Measurements from ENCODE around the gene BMPR1A. TPM values are rescaled to one million over a fixed set of nuclear protein-coding genes. Genes with fewer than 3 reads are reported as not detected.

Gene BMPR1A
- total RNA-seq, 2 donors from 2014 or later, result 53.9 to 58.1 TPM

DNA sequence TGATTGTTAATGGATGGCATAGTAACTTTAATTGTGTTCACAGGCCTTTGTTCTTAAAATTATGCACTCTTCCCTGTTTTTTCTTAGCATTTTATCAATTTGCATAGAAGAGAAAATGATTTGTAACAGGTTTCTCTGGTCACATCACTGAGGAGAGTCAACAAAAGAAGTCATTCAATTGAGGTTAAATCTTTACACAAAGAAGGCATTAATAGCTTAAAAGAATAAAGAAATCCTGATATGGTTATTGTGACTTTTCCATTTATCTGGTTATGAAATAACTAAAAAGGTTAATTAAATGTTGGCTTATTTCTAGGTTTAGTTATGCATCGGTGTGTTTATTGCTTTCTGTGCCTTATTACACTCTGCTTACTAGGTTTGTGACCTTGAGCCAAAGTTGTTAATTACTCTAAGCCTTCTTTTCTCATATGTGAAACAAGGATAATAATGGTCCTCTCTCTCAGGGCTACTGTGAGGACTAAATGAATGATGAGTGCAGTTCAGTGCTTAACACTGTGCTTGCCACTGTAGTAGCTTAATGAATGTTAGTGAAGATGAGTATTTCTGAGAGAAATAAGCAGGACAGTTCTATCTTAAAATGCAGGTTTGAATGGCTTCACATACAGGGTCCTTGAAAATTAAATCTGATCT, 12.1 kb downstream of the BMPR1A start:
- no peaks in the 10 kb centered on the region for H3K9me3 ChIP-seq
- WGBS, result 31% methylated on average over 1 of the region's 1 CpG
- no peaks in the 10 kb centered on the region for H3K36me3 ChIP-seq
- H3K4me3 ChIP-seq, result no peak overlapping the region
- no peak overlapping the region for H3K27ac ChIP-seq
- no peak for DNase-seq (ENCODE audit: low spot score)
- no peak for TF ChIP-seq POLR2AphosphoS5 (IDR thresholded peaks at IDR 0.05)
- TF ChIP-seq, protein P1, sequence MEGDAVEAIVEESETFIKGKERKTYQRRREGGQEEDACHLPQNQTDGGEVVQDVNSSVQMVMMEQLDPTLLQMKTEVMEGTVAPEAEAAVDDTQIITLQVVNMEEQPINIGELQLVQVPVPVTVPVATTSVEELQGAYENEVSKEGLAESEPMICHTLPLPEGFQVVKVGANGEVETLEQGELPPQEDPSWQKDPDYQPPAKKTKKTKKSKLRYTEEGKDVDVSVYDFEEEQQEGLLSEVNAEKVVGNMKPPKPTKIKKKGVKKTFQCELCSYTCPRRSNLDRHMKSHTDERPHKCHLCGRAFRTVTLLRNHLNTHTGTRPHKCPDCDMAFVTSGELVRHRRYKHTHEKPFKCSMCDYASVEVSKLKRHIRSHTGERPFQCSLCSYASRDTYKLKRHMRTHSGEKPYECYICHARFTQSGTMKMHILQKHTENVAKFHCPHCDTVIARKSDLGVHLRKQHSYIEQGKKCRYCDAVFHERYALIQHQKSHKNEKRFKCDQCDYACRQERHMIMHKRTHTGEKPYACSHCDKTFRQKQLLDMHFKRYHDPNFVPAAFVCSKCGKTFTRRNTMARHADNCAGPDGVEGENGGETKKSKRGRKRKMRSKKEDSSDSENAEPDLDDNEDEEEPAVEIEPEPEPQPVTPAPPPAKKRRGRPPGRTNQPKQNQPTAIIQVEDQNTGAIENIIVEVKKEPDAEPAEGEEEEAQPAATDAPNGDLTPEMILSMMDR (IDR thresholded peaks at IDR 0.05), result no peak
- no peak for TF ChIP-seq POLR2A (IDR thresholded peaks at IDR 0.05)
- H3K4me1 ChIP-seq (replicated peaks), result no peaks in the 10 kb centered on the region
- H3K27me3 ChIP-seq (replicated peaks; ENCODE audit: insufficient read depth), result no peaks in the 10 kb centered on the region
- intact Hi-C loops (cut with DNase I), result no loop called here

DNA sequence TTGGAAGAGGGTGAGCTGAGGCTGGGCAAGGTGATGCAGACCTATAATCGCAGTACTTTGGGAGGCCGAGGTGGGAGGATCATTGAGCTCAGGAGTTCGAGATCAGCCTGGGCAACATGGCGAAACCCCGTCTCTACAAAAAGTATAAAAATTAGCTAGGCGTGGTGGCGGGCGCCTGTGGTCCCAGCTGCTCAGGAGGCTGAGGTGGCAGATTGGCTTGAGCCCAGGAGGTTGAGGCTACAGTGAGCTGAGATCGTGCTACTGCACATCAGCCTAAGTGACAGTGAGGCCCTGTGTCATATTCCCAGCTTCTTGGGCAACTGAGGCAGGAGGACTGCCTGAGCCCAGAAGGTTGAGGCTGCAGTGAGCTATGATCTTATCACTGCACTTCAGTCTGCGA, 13.6 kb downstream of the BMPR1A start:
- H3K27ac ChIP-seq, result no peak overlapping the region
- DNase-seq (ENCODE audit: low spot score), result no peak
- intact Hi-C loops (cut with DNase I), result no loop called here
- no peaks in the 10 kb centered on the region for H3K27me3 ChIP-seq (replicated peaks; ENCODE audit: insufficient read depth)
- TF ChIP-seq, protein P1 (IDR thresholded peaks at IDR 0.05), result no peak
- TF ChIP-seq POLR2AphosphoS5 (IDR thresholded peaks at IDR 0.05), result no peak
- TF ChIP-seq POLR2A (IDR thresholded peaks at IDR 0.05), result no peak
- no peaks in the 10 kb centered on the region for H3K36me3 ChIP-seq
- H3K4me3 ChIP-seq, result no peak overlapping the region
- H3K9me3 ChIP-seq, result no peaks in the 10 kb centered on the region
- H3K4me1 ChIP-seq (replicated peaks), result no peaks in the 10 kb centered on the region
- WGBS, result 95% methylated on average over 10 of the region's 10 CpGs

DNA sequence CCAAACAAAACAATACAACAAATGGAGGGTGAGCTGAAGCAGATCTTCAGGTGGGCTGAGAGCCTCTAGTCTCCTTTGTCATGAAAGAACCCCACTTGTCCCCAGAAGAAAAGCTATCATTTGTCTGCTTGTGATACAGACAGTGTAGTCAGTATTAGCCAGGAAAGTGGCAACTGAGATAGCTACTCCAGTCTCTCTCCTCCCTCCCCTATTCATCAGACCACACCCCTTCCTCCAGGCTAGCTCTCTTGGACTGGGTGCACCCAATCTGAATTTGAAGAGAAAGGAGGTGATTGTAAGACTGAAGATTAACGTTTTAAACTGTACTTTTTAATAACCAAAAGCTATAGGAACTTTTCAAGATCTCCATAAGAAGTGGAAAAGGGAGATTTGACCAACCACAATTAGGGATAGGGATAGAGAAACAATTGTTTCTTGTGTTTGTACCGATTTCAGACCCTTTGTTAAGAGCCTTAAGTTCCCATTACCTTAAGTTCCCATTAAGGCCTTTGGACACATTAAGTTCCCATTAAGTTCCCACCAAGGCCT, 14.1 kb downstream of the BMPR1A start:
- H3K4me3 ChIP-seq, result no peak overlapping the region
- H3K27me3 ChIP-seq (replicated peaks; ENCODE audit: insufficient read depth), result no peaks in the 10 kb centered on the region
- peaks cover 1% of the 10 kb centered on the region for H3K4me1 ChIP-seq (replicated peaks)
- H3K36me3 ChIP-seq, result no peaks in the 10 kb centered on the region
- 48% methylated on average over 2 of the region's 2 CpGs for WGBS
- H3K27ac ChIP-seq, result no peak overlapping the region
- intact Hi-C loops (cut with DNase I), result no loop called here
- no peaks in the 10 kb centered on the region for H3K9me3 ChIP-seq
- TF ChIP-seq, protein P1 (IDR thresholded peaks at IDR 0.05), result no peak
- TF ChIP-seq POLR2AphosphoS5 (IDR thresholded peaks at IDR 0.05) (no peak), POLR2A (IDR thresholded peaks at IDR 0.05) (no peak)
- no peak for DNase-seq (ENCODE audit: low spot score)

DNA sequence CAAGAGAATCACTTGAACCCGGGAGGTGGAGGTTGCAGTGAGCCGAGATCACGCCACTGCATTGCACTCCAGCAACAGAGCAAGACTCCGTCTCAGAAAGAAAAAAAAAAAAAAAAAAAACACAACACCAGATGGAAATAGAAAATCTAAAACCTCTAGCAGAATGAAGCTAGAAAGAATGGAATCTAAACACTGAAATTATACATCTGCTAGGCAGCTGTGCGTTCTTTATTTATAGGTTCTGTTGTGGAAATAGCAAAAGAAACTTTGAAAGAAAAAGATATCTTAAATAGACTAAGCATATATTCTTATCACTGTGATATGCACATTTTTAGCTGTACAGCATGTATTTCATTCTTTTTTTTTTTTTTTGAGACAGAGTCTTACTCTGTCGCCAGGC, 17.1 kb downstream of the BMPR1A start:
- peaks cover 8% of the 10 kb centered on the region for H3K4me1 ChIP-seq (replicated peaks)
- intact Hi-C loops (cut with DNase I), result no loop called here
- DNase-seq (ENCODE audit: low spot score), result no peak
- 86% methylated on average over 6 of the region's 6 CpGs for WGBS
- no peaks in the 10 kb centered on the region for H3K36me3 ChIP-seq
- no peak overlapping the region for H3K4me3 ChIP-seq
- no peaks in the 10 kb centered on the region for H3K9me3 ChIP-seq
- H3K27me3 ChIP-seq (replicated peaks; ENCODE audit: insufficient read depth), result no peaks in the 10 kb centered on the region
- H3K27ac ChIP-seq, result no peak overlapping the region
- TF ChIP-seq POLR2AphosphoS5 (IDR thresholded peaks at IDR 0.05), result no peak
- TF ChIP-seq POLR2A (IDR thresholded peaks at IDR 0.05), result no peak
- TF ChIP-seq, protein P1 (IDR thresholded peaks at IDR 0.05), result no peak
